GM19455 (cell line): ENCODE measurements around the gene MYO1B.

Experiments used
- ATAC-seq: cut with Tn5 transposase; IDR thresholded peaks from one replicate; pipeline ENCODE4 v1.9.1; 2021; ENCODE audit not compliant: unreplicated experiment

Gene MYO1B

GRCh38 chr2:191257934-191258333 lies 12.7 kb downstream of the MYO1B start:
- no peak for ATAC-seq

- no peak for ATAC-seq
Measured at GRCh38 chr2:191258996-191259395, 13.8 kb downstream of the MYO1B start.

- no peak for ATAC-seq
Measured at GRCh38 chr2:191262436-191262835, 17.2 kb downstream of the MYO1B start.

- no peak for ATAC-seq
Measured at GRCh38 chr2:191263050-191263449, 17.8 kb downstream of the MYO1B start.

- no peak for ATAC-seq
Measured at GRCh38 chr2:191264647-191265081, 19.5 kb downstream of the MYO1B start.

- no peak for ATAC-seq
Measured at GRCh38 chr2:191265311-191266170, 20.3 kb downstream of the MYO1B start.

GRCh38 chr2:191266201-191266600 lies 21.0 kb downstream of the MYO1B start:
- no peak for ATAC-seq

GRCh38 chr2:191268596-191268995 lies 23.4 kb downstream of the MYO1B start:
- no peak for ATAC-seq

- ATAC-seq: no peak
Measured at GRCh38 chr2:191270306-191271161, 25.3 kb downstream of the MYO1B start.

- ATAC-seq: no peak
Measured at GRCh38 chr2:191272064-191272463, 26.9 kb downstream of the MYO1B start.

GRCh38 chr2:191274413-191274815 lies 29.2 kb downstream of the MYO1B start:
- no peak for ATAC-seq

- ATAC-seq: no peak
Measured at GRCh38 chr2:191276792-191277465, 31.7 kb downstream of the MYO1B start.

GRCh38 chr2:191280290-191280689 lies 35.1 kb downstream of the MYO1B start:
- no peak for ATAC-seq

- ATAC-seq: no peak
Measured at GRCh38 chr2:191280834-191281756, 35.9 kb downstream of the MYO1B start.

GRCh38 chr2:191285252-191285651 lies 40.0 kb downstream of the MYO1B start:
- no peak for ATAC-seq

- no peak for ATAC-seq
Measured at GRCh38 chr2:191287820-191288219, 42.6 kb downstream of the MYO1B start.

- no peak for ATAC-seq
Measured at GRCh38 chr2:191289049-191289448, 43.8 kb downstream of the MYO1B start.

GRCh38 chr2:191291471-191291870 lies 46.3 kb downstream of the MYO1B start:
- no peak for ATAC-seq

GRCh38 chr2:191292869-191293268 lies 47.7 kb downstream of the MYO1B start:
- no peak for ATAC-seq

GRCh38 chr2:191295088-191295487 lies 49.9 kb downstream of the MYO1B start:
- no peak for ATAC-seq
